NT2/D1 (cell line): Measurements from ENCODE around the gene CEP162.
"Not testable (repeated sequence)": the region's sequence is repeated elsewhere in the genome, so short reads cannot be mapped to it uniquely, and the experiment has no call there.

Source experiments
- DNase-seq: peaks from one replicate; pipeline ENCODE4 v3.0.0-alpha.2; 2011; ENCODE audit warnings: low read depth, low spot score
- H3K27me3 ChIP-seq: 2 replicates; pipeline ENCODE4 v1.6.0; 2011; ENCODE audit warnings: mild to moderate bottlenecking; ENCODE audit not compliant: insufficient read length, insufficient read depth
- H3K36me3 ChIP-seq: 2 replicates; pipeline ENCODE4 v1.6.1; 2011; ENCODE audit warnings: mild to moderate bottlenecking, low read length, mixed read lengths; ENCODE audit not compliant: insufficient read depth, insufficient read length
- H3K4me1 ChIP-seq: 2 replicates; pipeline ENCODE4 v1.5.1; 2011; ENCODE audit not compliant: insufficient read depth, insufficient read length
- H3K4me3 ChIP-seq: 2 replicates; pipeline ENCODE4 v1.5.1; 2011; ENCODE audit warnings: low read depth; ENCODE audit not compliant: insufficient read length
- H3K9ac ChIP-seq: 2 replicates; pipeline ENCODE4 v1.6.0; 2011; ENCODE audit warnings: low read depth; ENCODE audit not compliant: insufficient read length
- H3K9me3 ChIP-seq: 2 replicates; pipeline ENCODE4 v1.5.1; 2011; ENCODE audit warnings: mild to moderate bottlenecking, low read length; ENCODE audit not compliant: insufficient read depth
- SUZ12 ChIP-seq: IDR thresholded peaks from 2 replicates; pipeline ENCODE4 v1.6.1; 2011; ENCODE audit not compliant: insufficient read length, insufficient read depth; ENCODE audit errors: extremely low read depth
- YY1 ChIP-seq: IDR thresholded peaks from 2 replicates; pipeline ENCODE4 v1.6.1; 2011; ENCODE audit not compliant: insufficient read length, insufficient read depth
- ZNF274 ChIP-seq: IDR thresholded peaks from 2 replicates; pipeline ENCODE4 v1.6.1; 2011; ENCODE audit warnings: mild to moderate bottlenecking, low read depth, low read length

CEP162 gene

DNA sequence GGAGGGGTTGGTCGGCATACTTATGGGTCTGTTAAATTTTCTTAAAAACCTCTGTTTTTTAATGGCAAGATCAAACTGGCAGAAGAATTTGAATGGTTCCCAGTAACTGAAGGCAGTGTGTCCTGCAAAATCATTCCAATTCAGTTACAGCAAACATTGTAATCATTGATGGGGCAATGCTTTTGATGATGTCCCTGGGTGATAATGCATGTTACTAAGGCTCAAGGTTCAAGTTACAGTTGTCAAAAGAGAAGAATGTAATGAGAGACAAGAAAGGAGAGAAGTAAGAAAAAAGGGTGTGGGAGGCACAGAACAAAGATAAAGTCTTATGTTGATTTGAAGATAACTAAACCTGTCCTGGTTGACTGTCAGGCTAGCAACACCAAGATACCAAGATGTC is 54.9 kb downstream of the CEP162 start:
- Histone ChIP-seq H3K4me3 (no peak overlapping the region), H3K4me1 (no peaks in the 10 kb centered on the region), H3K9me3 (no peaks in the 10 kb centered on the region), H3K36me3 (peaks cover 5% of the 10 kb centered on the region), H3K9ac (no peak overlapping the region), H3K27me3 (no peaks in the 10 kb centered on the region)
- no peak for TF ChIP-seq ZNF274
- TF ChIP-seq SUZ12 = no peak
- TF ChIP-seq YY1 = no peak
- no peak for DNase-seq

DNA sequence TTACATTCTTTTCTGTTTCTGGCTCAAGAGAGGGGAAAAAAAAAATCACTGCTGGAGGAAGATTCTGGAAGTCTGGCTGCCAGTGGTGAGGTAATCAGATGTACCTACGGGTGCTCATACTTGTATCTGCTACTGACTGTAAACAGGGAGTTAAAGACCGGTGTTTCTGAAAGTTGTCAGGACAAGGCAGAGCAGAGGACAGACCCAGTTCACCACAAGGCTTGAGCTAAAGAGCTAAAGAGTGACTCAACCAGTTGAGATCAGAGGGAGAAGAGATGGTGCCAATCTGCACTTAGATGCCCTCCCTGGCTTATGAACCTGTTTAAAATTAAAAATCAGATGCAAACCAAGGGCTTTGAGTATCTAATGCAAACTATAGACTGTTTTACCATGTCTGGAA is 55.4 kb downstream of the CEP162 start:
- TF ChIP-seq SUZ12 = no peak
- DNase-seq = no peak
- no peak overlapping the region for H3K4me3 ChIP-seq
- H3K4me1 ChIP-seq = no peaks in the 10 kb centered on the region
- no peaks in the 10 kb centered on the region for H3K9me3 ChIP-seq
- H3K27me3 ChIP-seq = no peaks in the 10 kb centered on the region
- no peak overlapping the region for H3K9ac ChIP-seq
- peaks cover 5% of the 10 kb centered on the region for H3K36me3 ChIP-seq

DNA sequence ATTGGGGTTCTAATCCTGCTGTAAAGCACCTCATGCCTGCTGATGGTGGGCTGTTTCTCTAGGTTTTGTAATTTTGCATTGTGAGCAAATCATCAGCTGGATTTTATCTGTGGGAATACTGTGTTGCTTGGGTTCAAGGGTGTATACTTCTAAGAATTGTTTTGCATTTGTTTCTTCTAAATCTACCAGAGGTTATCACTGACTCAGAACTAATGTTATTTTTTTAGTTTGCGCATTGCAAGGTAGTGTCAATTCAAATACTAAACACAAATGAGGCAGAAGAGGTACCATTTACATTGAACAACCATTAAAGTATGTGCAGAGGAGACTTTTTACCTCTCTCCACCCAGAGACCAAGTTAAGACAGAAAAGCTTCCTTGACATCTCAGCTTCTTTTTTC is 60.0 kb downstream of the CEP162 start:
- Histone ChIP-seq H3K36me3 (peaks cover 5% of the 10 kb centered on the region), H3K9me3 (no peaks in the 10 kb centered on the region)
- TF ChIP-seq SUZ12 = no peak
- no peak for TF ChIP-seq ZNF274
- no peak for TF ChIP-seq YY1

DNA sequence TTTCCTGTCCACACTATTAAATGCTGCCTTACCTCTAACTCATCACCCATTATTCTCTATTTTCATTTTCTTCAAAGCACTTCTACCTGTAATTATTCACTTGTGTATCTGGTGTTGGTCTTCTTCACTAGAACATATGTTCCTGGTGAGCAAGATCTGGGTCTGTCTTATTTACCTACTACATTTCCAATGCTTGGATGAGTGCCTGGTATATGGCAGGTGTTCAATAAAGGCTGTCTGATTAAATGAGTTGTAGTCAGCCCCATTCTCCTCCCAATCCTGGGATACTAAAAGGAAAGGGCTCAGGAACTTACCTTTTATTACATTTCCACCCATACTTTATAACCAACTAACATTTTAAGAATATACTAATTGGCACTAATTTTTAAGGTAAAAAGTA is 61.0 kb downstream of the CEP162 start:
- TF ChIP-seq ZNF274 (no peak), YY1 (no peak), SUZ12 (no peak)
- Histone ChIP-seq H3K36me3 (peaks cover 5% of the 10 kb centered on the region), H3K9ac (no peak overlapping the region), H3K4me3 (no peak overlapping the region), H3K9me3 (no peaks in the 10 kb centered on the region), H3K4me1 (no peaks in the 10 kb centered on the region), H3K27me3 (no peaks in the 10 kb centered on the region)
- DNase-seq = no peak

More for the DNA sequence above, 60.0 kb downstream of the CEP162 start:
- DNase-seq = no peak
- Histone ChIP-seq H3K4me3 (no peak overlapping the region), H3K9ac (no peak overlapping the region), H3K27me3 (no peaks in the 10 kb centered on the region), H3K4me1 (no peaks in the 10 kb centered on the region)

DNA sequence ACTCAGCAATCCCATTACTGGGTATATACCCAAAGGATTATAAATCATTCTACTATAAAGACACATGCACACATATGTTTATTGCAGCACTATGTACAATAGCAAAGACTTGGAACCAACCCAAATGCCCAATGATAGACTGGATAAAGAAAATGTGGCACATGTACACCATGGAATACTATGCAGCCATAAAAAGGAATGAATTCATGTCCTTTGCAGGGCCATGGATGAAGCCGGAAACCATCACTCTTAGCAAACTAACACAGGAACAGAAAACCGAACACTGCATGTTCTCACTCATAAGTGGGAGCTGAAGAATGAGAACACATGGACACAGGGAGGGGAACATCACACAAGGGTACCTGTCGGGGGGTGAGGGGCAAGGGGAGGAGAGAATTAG is 63.1 kb downstream of the CEP162 start:
- not testable (repeated sequence) for H3K36me3 ChIP-seq, H3K9ac ChIP-seq, H3K4me3 ChIP-seq, H3K9me3 ChIP-seq, H3K4me1 ChIP-seq, H3K27me3 ChIP-seq, DNase-seq

DNA sequence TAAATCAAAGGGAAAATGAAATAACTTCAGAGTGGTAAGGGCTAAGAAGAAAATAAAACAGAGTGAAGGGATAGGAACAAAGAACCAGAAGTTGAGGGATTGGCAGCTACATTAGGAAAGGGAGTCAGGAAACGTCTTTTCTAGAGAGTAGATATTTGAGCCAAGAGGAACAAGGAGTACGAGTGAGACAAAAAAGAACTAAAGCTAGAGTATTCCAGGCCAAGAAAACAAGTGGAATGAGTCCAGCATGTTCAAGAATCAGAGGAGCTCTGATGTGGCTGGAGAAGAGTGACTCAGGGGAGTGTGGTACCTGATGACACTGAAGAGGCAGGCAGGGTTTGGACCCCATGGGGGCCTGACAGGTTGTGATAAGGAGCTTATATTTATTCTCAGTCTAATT is 66.3 kb downstream of the CEP162 start:
- no peak for DNase-seq
- H3K4me3 ChIP-seq = no peak overlapping the region
- H3K27me3 ChIP-seq = no peaks in the 10 kb centered on the region
- TF ChIP-seq SUZ12 = no peak
- TF ChIP-seq YY1 = no peak
- no peak for TF ChIP-seq ZNF274
- no peaks in the 10 kb centered on the region for H3K4me1 ChIP-seq
- no peaks in the 10 kb centered on the region for H3K9me3 ChIP-seq
- H3K36me3 ChIP-seq = peaks cover 6% of the 10 kb centered on the region
- H3K9ac ChIP-seq = no peak overlapping the region

DNA sequence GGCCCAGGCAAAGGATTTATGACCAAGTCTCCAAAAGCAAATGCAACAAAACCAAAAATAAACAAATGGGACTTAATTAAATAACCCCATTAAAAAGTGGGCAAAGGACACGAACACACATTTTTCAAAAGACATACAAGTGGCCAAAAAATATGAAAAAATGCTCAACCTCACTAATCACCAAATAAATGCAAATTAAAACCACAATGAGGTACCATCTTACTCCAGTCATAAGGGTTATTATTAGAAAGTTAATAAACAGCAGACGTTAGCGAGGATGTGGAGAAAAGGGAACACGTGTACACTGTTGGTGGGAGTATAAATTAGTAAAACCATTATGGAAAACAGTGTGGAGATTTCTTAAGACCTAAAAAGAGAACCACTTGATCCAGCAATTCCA is 71.1 kb downstream of the CEP162 start:
- H3K27me3 ChIP-seq = no peaks in the 10 kb centered on the region
- no peaks in the 10 kb centered on the region for H3K9me3 ChIP-seq
- H3K36me3 ChIP-seq = peaks cover 13% of the 10 kb centered on the region
- no peak for TF ChIP-seq ZNF274
- TF ChIP-seq SUZ12 = no peak
- TF ChIP-seq YY1 = no peak
- no peaks in the 10 kb centered on the region for H3K4me1 ChIP-seq
- no peak for DNase-seq
- no peak overlapping the region for H3K4me3 ChIP-seq
- no peak overlapping the region for H3K9ac ChIP-seq

DNA sequence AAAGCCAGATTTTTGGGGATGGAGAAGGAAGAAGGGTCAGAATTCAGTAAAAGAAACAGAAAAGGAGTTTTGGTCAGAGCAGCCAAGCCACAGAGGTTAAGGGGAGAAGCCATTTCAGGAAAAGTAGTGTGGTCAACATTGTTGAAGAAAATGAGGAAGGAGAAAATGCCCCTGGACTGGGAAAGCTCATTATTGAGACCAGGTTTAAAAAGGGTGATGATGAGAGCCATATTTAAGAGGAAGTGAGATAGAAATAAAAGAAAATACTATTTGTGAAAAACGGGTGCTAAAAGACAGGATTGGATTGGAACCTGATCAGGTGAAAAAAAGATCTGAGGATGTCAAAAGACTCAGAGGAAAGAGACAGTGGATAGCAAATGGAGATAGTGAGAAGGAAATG is 75.8 kb downstream of the CEP162 start:
- Histone ChIP-seq H3K9me3 (no peaks in the 10 kb centered on the region), H3K4me1 (no peaks in the 10 kb centered on the region), H3K9ac (no peak overlapping the region), H3K27me3 (no peaks in the 10 kb centered on the region), H3K36me3 (peaks cover 7% of the 10 kb centered on the region), H3K4me3 (no peak overlapping the region)
- DNase-seq = no peak
- TF ChIP-seq YY1 (no peak), ZNF274 (no peak), SUZ12 (no peak)

DNA sequence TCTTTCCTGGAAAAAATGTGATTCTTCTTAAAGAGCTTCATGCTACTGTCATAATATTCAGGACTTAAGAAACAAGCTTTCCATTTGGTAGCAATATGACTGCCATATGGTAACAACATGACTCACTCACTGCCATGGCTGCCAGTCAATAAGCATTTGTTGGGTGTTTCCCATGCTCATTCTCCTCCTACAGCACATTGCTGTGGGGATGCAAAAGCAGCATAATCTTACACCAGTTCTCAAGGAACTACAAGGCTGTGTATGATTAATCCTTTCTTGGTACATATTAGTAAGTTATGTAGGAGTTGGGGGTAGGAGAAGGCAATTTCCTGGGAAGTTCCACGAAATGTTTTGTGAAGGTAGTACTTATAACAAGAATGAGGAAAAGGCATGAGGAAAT is 76.7 kb downstream of the CEP162 start:
- TF ChIP-seq YY1 (no peak), ZNF274 (no peak), SUZ12 (no peak)
- no peaks in the 10 kb centered on the region for H3K9me3 ChIP-seq
- H3K36me3 ChIP-seq = peaks cover 7% of the 10 kb centered on the region
- no peaks in the 10 kb centered on the region for H3K27me3 ChIP-seq
- H3K4me3 ChIP-seq = no peak overlapping the region
- no peak for DNase-seq
- no peak overlapping the region for H3K9ac ChIP-seq
- H3K4me1 ChIP-seq = no peaks in the 10 kb centered on the region
